Esophagus muscularis mucosa (tissue), 4 donors: ENCODE measurements around the gene ZNF516.

Experiments
- CTCF ChIP-seq, 3 experiments: fragments of 200-600 bp in 2 of 3; fragments of 450-650 bp in 1 of 3; sonication (generic) in 2 of 3; IDR thresholded peaks; one replicate each; pipeline ENCODE4 v1.5.1; 2017 to 2019; ENCODE audit warnings: antibody characterized with exemption in 3 of 3, mild to moderate bottlenecking in 2 of 3, moderate library complexity in 1 of 3
- EP300 ChIP-seq: sonication (generic); formaldehyde crosslinking; IDR thresholded peaks from one replicate; pipeline ENCODE4 v1.6.1; 2017; ENCODE audit warnings: antibody characterized with exemption
- POLR2A ChIP-seq: fragments of 450-650 bp; IDR thresholded peaks from one replicate; pipeline ENCODE4 v1.6.1; 2017; ENCODE audit warnings: antibody characterized with exemption, moderate library complexity, mild to moderate bottlenecking, low read depth
- POLR2AphosphoS5 ChIP-seq, 2 donors: sonication (generic); formaldehyde crosslinking; IDR thresholded peaks; one replicate each; pipeline ENCODE4 v1.6.1; 2017; ENCODE audit warnings: antibody characterized with exemption in 2 of 2

DNA sequence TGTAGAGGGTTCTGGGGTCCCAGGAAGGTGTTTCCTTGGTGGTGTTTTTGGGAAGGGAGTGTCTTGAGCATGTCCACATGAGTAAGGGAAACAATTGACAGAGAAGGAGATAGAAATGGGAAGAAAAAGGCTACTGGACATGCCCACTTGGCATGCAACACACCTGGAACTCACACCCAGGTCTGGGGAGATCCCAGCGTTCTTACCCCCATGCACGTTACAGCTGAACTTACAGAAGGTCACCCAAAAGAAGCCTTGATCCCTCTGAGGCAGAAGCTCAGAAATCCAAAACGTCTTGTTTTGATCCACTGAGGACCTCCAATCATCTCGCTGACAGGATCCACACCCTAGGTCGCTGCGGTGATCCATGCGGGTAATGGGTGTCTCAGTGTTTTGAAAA, 142.0 kb downstream of the ZNF516 start:
- TF ChIP-seq POLR2AphosphoS5 (IDR thresholded peaks at IDR 0.05) (no peak), CTCF (IDR thresholded peaks at IDR 0.05) (no peak), POLR2A (no peak), EP300 (no peak)
